Neural cell (in vitro differentiated cells): ENCODE results near the gene FASTKD1.

Experiments
- SMC3 ChIP-seq: fragments of 450-650 bp; conservative IDR thresholded peaks from 2 replicates; pipeline ENCODE4 v1.6.1; 2014; ENCODE audit warnings: antibody characterized with exemption, mild to moderate bottlenecking, moderate library complexity; ENCODE audit not compliant: poor library complexity
- TF ChIP-seq, protein P1 (sequence below): fragments of 450-650 bp; IDR thresholded peaks from 2 replicates; pipeline ENCODE4 v1.5.1; 2014; ENCODE audit warnings: antibody characterized with exemption, mild to moderate bottlenecking, moderate library complexity; ENCODE audit not compliant: poor library complexity, severe bottlenecking

DNA sequence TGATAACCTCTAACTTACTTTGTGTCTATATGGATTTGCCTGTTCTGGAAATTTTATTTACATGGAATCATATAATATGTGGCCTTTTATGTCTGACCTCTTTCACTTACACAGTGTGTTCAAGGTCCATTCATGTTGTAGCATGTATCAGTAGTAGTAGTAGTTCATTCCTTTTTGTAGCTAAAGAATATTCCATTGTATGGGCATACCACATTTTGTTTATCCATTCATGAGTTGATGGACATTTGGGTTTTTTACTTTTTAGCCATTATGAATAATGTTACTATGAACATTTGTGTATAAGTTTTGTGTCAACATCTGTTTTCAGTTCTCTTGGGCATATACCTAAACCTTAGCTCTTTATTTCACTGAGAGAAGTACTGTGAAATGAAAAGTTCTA is 82.8 kb downstream of the FASTKD1 start:
- TF ChIP-seq, protein P1, sequence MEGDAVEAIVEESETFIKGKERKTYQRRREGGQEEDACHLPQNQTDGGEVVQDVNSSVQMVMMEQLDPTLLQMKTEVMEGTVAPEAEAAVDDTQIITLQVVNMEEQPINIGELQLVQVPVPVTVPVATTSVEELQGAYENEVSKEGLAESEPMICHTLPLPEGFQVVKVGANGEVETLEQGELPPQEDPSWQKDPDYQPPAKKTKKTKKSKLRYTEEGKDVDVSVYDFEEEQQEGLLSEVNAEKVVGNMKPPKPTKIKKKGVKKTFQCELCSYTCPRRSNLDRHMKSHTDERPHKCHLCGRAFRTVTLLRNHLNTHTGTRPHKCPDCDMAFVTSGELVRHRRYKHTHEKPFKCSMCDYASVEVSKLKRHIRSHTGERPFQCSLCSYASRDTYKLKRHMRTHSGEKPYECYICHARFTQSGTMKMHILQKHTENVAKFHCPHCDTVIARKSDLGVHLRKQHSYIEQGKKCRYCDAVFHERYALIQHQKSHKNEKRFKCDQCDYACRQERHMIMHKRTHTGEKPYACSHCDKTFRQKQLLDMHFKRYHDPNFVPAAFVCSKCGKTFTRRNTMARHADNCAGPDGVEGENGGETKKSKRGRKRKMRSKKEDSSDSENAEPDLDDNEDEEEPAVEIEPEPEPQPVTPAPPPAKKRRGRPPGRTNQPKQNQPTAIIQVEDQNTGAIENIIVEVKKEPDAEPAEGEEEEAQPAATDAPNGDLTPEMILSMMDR: no peak
- no peak for TF ChIP-seq SMC3
